ENCODE data around the gene IQSEC3. TPM values are rescaled to one million over a fixed set of nuclear protein-coding genes. Genes with fewer than 3 reads are reported as not detected.

IQSEC3 gene
- total RNA-seq, 1 donor from 2014 or later: 4.2 TPM

DNA sequence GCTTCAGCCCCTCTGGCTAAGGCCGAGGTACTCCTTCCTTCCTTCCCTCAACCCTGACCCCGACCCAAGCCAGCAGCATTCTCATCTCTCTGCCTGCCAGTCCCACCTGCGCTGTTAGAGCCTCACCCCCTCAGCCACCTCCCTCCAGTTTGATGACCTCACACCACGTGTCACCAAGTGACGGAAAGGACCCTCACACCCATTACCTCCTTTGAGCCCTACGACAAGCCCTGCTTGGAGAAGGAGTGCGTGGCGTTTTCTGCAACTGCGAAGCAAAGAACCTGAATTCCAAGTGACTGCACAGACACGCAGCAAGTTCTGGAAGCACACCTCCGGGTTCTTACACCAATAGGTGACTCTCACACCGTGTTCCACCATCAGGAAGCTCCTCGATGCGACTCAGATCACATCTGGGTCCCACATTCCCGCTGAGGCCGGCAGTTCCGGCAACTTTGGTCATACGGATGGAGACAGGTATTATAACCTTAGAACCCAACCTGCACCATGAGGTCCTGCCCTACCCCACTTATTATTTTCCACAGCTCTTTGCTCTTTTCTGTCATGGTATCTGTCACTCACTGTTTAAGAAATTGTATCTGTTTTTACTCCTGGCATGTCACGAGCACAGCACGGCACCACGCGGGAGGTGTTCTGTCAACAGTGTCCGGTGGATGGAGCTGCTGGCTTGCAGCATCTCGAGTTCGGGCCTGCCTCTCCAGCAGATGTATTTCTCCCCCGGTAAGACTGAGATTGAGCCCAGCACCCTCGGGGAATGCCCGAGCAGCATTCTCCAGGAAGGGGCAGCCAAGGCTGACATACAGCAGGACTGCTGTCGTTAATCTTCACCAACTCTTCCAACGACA is 152.4 kb downstream of the IQSEC3 start:
- TF ChIP-seq, protein P1, sequence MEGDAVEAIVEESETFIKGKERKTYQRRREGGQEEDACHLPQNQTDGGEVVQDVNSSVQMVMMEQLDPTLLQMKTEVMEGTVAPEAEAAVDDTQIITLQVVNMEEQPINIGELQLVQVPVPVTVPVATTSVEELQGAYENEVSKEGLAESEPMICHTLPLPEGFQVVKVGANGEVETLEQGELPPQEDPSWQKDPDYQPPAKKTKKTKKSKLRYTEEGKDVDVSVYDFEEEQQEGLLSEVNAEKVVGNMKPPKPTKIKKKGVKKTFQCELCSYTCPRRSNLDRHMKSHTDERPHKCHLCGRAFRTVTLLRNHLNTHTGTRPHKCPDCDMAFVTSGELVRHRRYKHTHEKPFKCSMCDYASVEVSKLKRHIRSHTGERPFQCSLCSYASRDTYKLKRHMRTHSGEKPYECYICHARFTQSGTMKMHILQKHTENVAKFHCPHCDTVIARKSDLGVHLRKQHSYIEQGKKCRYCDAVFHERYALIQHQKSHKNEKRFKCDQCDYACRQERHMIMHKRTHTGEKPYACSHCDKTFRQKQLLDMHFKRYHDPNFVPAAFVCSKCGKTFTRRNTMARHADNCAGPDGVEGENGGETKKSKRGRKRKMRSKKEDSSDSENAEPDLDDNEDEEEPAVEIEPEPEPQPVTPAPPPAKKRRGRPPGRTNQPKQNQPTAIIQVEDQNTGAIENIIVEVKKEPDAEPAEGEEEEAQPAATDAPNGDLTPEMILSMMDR (conservative IDR thresholded peaks at IDR 0.05): no peak
- no peaks in the 10 kb centered on the region for H3K9me3 Mint-ChIP-seq
- H3K27me3 Mint-ChIP-seq: peaks cover 31% of the 10 kb centered on the region
- H3K27ac Mint-ChIP-seq: no peak overlapping the region
- H3K4me3 Mint-ChIP-seq: no peak overlapping the region
- DNase-seq (ENCODE audit: extremely low spot score, unreplicated experiment): no peak
- H3K36me3 Mint-ChIP-seq: no peaks in the 10 kb centered on the region
- peaks cover 1% of the 10 kb centered on the region for H3K4me1 Mint-ChIP-seq (ENCODE audit: unreplicated experiment)

DNA sequence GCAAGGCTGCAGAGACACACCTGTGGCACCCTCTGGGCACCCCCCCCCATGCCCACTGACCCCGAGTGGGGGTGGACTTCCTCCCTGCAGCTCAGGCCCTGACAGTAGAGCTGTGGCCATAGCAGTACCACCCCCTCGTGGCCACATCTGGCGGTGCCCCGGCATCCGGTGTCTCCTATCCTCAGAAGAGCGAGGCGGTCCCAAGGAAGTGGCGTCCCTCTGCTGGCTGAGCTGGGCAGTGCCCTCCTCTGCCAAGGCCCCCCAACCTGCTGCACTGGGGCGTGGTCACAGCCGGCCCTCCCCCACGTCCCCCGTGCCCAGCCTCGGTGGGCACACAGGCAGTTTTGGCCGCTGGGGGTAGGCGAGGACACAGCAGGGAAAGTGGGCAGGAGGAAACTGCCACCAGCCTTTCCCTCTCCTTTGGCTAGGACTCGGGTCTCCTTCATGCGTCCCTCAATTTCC is 153.4 kb downstream of the IQSEC3 start:
- no peak overlapping the region for H3K4me3 Mint-ChIP-seq
- peak; percentile 82 for DNase-seq (ENCODE audit: extremely low spot score, unreplicated experiment)
- H3K4me1 Mint-ChIP-seq (ENCODE audit: unreplicated experiment): no peaks in the 10 kb centered on the region
- peaks cover 29% of the 10 kb centered on the region for H3K27me3 Mint-ChIP-seq
- H3K27ac Mint-ChIP-seq: no peak overlapping the region
- no peaks in the 10 kb centered on the region for H3K36me3 Mint-ChIP-seq
- TF ChIP-seq, protein P1 (conservative IDR thresholded peaks at IDR 0.05): peak; percentile 85
- no peaks in the 10 kb centered on the region for H3K9me3 Mint-ChIP-seq

DNA sequence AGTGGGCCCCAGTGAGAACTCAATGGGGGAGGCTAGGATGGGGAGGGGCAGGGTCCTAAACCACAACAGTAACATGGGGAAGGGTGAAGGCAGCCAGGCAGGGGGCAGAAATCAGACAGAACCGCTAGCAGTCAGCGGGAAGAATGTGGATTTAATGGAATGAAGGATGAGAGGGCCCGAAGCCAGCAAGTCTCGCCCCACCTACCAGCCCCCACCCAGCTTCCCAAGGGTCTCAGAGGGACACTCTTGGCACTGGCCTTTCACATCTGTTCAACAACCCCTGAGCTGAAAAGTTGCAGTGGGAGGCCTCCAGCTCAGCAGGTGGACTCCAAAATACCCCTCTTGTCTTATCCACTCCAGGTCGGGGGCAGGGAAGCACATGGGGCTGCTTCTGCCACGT is 153.9 kb downstream of the IQSEC3 start:
- H3K9me3 Mint-ChIP-seq: no peaks in the 10 kb centered on the region
- TF ChIP-seq, protein P1 (conservative IDR thresholded peaks at IDR 0.05): no peak
- H3K4me1 Mint-ChIP-seq (ENCODE audit: unreplicated experiment): no peaks in the 10 kb centered on the region
- H3K4me3 Mint-ChIP-seq: no peak overlapping the region
- no peak for DNase-seq (ENCODE audit: extremely low spot score, unreplicated experiment)
- no peaks in the 10 kb centered on the region for H3K36me3 Mint-ChIP-seq
- peaks cover 26% of the 10 kb centered on the region for H3K27me3 Mint-ChIP-seq
- no peak overlapping the region for H3K27ac Mint-ChIP-seq

DNA sequence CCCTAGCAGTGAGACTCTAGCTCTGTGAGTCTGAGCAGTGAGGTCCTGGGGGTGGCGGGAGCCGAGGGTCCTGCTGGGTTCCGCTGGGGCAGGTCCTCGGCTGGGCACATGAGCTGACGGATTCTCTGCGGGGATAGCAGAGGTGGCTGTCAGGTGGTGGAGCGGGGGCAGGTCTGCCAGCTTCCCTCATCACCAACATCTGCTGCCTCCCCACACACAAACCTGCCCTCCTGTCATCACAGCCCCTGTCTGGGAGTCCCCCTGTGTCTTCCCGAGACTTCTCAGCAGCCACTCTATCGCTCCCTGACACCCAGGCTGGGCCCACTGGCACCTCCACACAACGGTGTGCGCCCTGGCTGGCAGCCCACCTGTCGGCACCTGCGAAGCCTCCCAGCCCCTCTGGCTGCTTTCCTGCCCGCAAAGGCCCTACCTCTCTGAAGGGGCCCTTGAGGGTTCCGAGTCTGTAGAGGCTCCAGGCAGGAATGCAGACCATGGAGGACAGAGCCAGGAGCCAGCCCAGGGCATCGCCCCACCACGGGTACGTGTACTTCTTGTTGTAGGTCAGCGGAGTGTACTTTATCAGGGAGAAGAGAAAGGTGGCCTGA is 154.5 kb downstream of the IQSEC3 start:
- TF ChIP-seq, protein P1 (conservative IDR thresholded peaks at IDR 0.05): no peak
- H3K27me3 Mint-ChIP-seq: peaks cover 29% of the 10 kb centered on the region
- H3K27ac Mint-ChIP-seq: no peak overlapping the region
- DNase-seq (ENCODE audit: extremely low spot score, unreplicated experiment): no peak
- no peak overlapping the region for H3K4me3 Mint-ChIP-seq
- H3K4me1 Mint-ChIP-seq (ENCODE audit: unreplicated experiment): no peaks in the 10 kb centered on the region
- H3K36me3 Mint-ChIP-seq: no peaks in the 10 kb centered on the region
- H3K9me3 Mint-ChIP-seq: no peaks in the 10 kb centered on the region

DNA sequence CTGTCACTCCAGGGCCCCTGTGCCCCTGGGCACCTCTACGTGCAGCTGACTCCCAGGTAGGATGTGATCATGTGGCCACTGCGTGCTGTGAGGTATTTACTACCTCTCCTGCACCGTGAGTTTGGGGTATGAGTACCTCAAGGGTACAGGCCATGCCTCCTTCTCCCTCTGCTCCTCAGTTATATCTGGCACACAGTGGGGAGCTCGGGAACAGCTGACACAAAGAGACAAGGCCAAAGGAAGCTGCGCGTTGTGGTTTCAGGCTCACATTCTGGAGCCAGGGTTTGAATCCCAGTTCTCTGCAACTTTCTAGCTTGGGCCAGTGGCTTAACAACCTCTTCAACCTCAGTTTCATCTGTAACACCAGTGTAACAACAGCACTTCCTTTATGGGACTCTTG is 155.2 kb downstream of the IQSEC3 start:
- no peaks in the 10 kb centered on the region for H3K4me1 Mint-ChIP-seq (ENCODE audit: unreplicated experiment)
- TF ChIP-seq, protein P1 (conservative IDR thresholded peaks at IDR 0.05): no peak
- H3K9me3 Mint-ChIP-seq: no peaks in the 10 kb centered on the region
- H3K4me3 Mint-ChIP-seq: no peak overlapping the region
- DNase-seq (ENCODE audit: extremely low spot score, unreplicated experiment): no peak
- peaks cover 27% of the 10 kb centered on the region for H3K27me3 Mint-ChIP-seq
- H3K36me3 Mint-ChIP-seq: no peaks in the 10 kb centered on the region
- H3K27ac Mint-ChIP-seq: no peak overlapping the region
